ENCODE measurements around the gene SH3RF2. TPM values are rescaled to one million over a fixed set of nuclear protein-coding genes. Genes with fewer than 3 reads are reported as not detected.
"Not testable (repeated sequence)": the region's sequence is repeated elsewhere in the genome, so short reads cannot be mapped to it uniquely, and the experiment has no call there.

The SH3RF2 gene
- total RNA-seq, 1 donor: 2.2 TPM

GRCh38 chr5:146006470-146007190 lies 70.3 kb downstream of the SH3RF2 start:
- no peak for TF ChIP-seq CTCF (IDR thresholded peaks at IDR 0.05; ENCODE audit: insufficient read depth, low read depth, low read length)
- DNase-seq (ENCODE audit: low read depth): no peak

GRCh38 chr5:146007270-146007669 lies 70.9 kb downstream of the SH3RF2 start:
- DNase-seq (ENCODE audit: low read depth): peak; percentile 17
- no peak overlapping the region for H3K4me3 ChIP-seq (ENCODE audit: low read depth, low read length)
- TF ChIP-seq CTCF (IDR thresholded peaks at IDR 0.05; ENCODE audit: insufficient read depth, low read depth, low read length): no peak

More at GRCh38 chr5:146006470-146007190, 70.3 kb downstream of the SH3RF2 start:
- no peak overlapping the region for H3K4me3 ChIP-seq (ENCODE audit: low read depth, low read length)

DNA sequence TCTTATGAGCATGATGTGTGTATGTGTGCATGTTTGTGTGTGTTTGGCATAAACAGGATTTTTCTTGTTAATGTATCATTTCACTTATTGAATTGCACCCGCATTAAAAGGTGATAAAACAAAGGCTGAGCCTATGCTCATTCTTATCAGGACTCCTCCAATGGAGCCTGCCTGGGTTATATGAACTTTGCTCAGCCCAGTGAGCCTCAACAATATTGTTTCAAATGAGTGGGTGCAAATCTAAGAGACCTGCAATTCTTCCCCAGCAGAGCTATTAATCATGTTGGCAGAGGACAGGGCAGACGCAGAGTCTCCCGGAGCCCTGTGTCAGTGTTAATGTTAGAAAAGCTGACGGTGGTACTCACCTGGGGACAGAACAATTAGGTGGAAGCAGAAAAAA lies 71.6 kb downstream of the SH3RF2 start:
- TF ChIP-seq CTCF (IDR thresholded peaks at IDR 0.05; ENCODE audit: insufficient read depth, low read depth, low read length): no peak
- DNase-seq (ENCODE audit: low read depth): no peak
- H3K4me3 ChIP-seq (ENCODE audit: low read depth, low read length): no peak overlapping the region

- no peak overlapping the region for H3K4me3 ChIP-seq (ENCODE audit: low read depth, low read length)
- no peak for DNase-seq (ENCODE audit: low read depth)
- no peak for TF ChIP-seq CTCF (IDR thresholded peaks at IDR 0.05; ENCODE audit: insufficient read depth, low read depth, low read length)
Measured at GRCh38 chr5:146009020-146009419, 72.6 kb downstream of the SH3RF2 start.

DNA sequence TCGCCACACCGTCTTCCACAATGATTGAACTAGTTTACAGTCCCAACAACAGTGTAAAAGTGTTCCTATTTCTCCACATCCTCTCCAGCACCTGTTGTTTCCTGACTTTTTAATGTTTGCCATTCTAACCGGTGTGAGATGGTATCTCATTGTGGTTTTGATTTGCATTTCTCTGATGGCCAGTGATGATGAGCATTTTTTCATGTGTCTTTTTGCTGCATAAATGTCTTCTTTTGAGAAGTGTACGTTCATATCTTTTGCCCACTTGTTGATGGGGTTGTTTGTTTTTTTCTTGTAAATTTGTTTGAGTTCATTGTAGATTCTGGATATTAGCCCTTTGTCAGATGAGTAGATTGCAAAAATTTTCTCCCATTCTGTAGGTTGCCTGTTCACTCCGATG lies 74.1 kb downstream of the SH3RF2 start:
- DNase-seq (ENCODE audit: low read depth); H3K4me3 ChIP-seq (ENCODE audit: low read depth, low read length): not testable (repeated sequence)

- no peak overlapping the region for H3K4me3 ChIP-seq (ENCODE audit: low read depth, low read length)
- DNase-seq (ENCODE audit: low read depth): no peak
- no peak for TF ChIP-seq CTCF (IDR thresholded peaks at IDR 0.05; ENCODE audit: insufficient read depth, low read depth, low read length)
Measured at GRCh38 chr5:146013761-146014160, 77.4 kb downstream of the SH3RF2 start.

DNA sequence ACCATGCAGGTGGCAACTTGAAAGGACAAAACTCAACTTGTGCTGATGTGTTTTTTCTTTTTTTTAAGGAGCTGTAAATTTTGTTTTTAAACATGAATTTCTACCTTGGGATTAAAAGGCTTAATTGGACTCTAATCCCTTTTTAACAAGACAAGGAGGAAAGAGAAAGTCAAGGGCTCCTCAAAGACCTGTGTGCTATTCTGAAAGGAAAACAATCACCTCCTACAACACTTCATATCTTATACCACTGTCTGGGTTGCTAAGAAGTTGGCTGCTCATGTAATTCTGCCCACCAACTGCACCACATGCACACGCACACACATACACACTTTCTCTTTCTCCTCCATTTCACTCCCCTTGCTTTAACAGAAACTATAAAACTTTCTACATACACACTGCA lies 78.6 kb downstream of the SH3RF2 start:
- no peak for TF ChIP-seq CTCF (IDR thresholded peaks at IDR 0.05; ENCODE audit: insufficient read depth, low read depth, low read length)
- no peak for DNase-seq (ENCODE audit: low read depth)

More for the DNA sequence above, 78.6 kb downstream of the SH3RF2 start:
- no peak overlapping the region for H3K4me3 ChIP-seq (ENCODE audit: low read depth, low read length)
